Heart right ventricle (tissue), 16 donors: Measurements from ENCODE around the gene SHKBP1. TPM values are rescaled to one million over a fixed set of nuclear protein-coding genes. Genes with fewer than 3 reads are reported as not detected.

ENCODE experiments used
- ATAC-seq, 8 donors: fragments of 200-7000 bp; cut with Tn5 transposase; one replicate each; pipeline ENCODE4 v1.9.1; 2020; ENCODE audit warnings: mild to moderate bottlenecking in 8 of 8, moderate library complexity in 8 of 8, moderate number of reproducible peaks in 1 of 8
- DNase-seq, 2 donors: peaks; one replicate each; pipeline ENCODE4 v3.0.0-alpha.2; 2020
- H3K27ac ChIP-seq, 10 donors: fragments of 200-600 bp; sonication (generic) in 2 of 10; one replicate each; pipeline versions ENCODE4 v1.5.0 to v1.8.0; 2020 to 2022; ENCODE audit warnings: mild to moderate bottlenecking in 3 of 10
- H3K27me3 ChIP-seq, 7 donors: fragments of 200-600 bp; one replicate each; pipeline ENCODE4 v1.8.0; 2021 to 2022; ENCODE audit warnings: mild to moderate bottlenecking in 2 of 7
- H3K36me3 ChIP-seq, 9 donors: fragments of 200-600 bp; sonication (generic) in 1 of 9; one replicate each; pipeline versions ENCODE4 v1.5.0 to v1.8.0; 2020 to 2022; ENCODE audit warnings: mild to moderate bottlenecking in 2 of 9
- H3K4me1 ChIP-seq, 9 donors: fragments of 200-600 bp; sonication (generic) in 1 of 9; one replicate each; pipeline versions ENCODE4 v1.5.0 to v1.8.0; 2020 to 2022; ENCODE audit warnings: mild to moderate bottlenecking in 4 of 9
- H3K4me3 ChIP-seq, 10 donors: fragments of 200-600 bp; sonication (generic) in 2 of 10; one replicate each; pipeline versions ENCODE4 v1.5.0 to v1.8.0; 2020 to 2022; ENCODE audit warnings: mild to moderate bottlenecking in 7 of 10, moderate library complexity in 2 of 10
- H3K9me3 ChIP-seq, 11 donors: fragments of 200-600 bp in 10 of 11; sonication (generic) in 2 of 11; one replicate each; pipeline versions ENCODE4 v1.5.0 to v1.8.0; 2013 to 2022; ENCODE audit warnings: mild to moderate bottlenecking in 2 of 11, control low read depth in 1 of 11, moderate library complexity in 1 of 11
- WGBS, 2 donors: extraction: QIAGEN DNeasy Blood & Tissue Kit; methylation state at CpG; one replicate each; pipeline ENCODE4 v1.1.7; 2013; ENCODE audit warnings: inconsistent platforms in 1 of 2; 5-methylcytosine and 5-hydroxymethylcytosine counted together
- intact Hi-C, 10 donors: fragments of 100-400 bp; cut with DNase I; formaldehyde crosslinking; loops; one replicate each; pipeline versions ENCODE4 v1.11.1 to v1.14.2; 2022
- polyA plus RNA-seq, 2 donors: library from polyadenylated mRNA; stranded (reverse); fragments of 200-250 nt; gene quantifications; one replicate each; pipeline ENCODE4 v1.2.3, GENCODE V29; 2013
- total RNA-seq, 10 donors: library from RNA; stranded (reverse); fragmentation: NEBNext Ultra II Directional in 3 of 10; extraction: Animal tissue kit (Norgen Biotek cat#: 25700) in 3 of 10; gene quantifications; one replicate each; pipeline versions ENCODE4 v1.2.1 to v1.2.4, GENCODE V29; 2021 to 2023
- TF ChIP-seq, protein P1 (sequence below), 9 donors: fragments of 200-600 bp; sonication (generic) in 2 of 9; IDR thresholded peaks; one replicate each; pipeline versions ENCODE4 v1.5.0 to v1.8.0; 2021 to 2022; ENCODE audit warnings: antibody characterized with exemption in 9 of 9, mild to moderate bottlenecking in 5 of 9, moderate library complexity in 1 of 9
- donor health status: Arrhythmogenic right ventricular cardiomyopathy.
- donor health status: ischemic (EF 13 %, LVEDD 7.1; RV severe dilation, severe dysfunction).
- donor health status: healthy with polysubstance abuse.
- donor health status: DM: no; HTN: yes; CAD: no.
- donor health status: DM: no; HTN: no; CAD: no.
- donor health status: ischemic (EF 25% LVEDD 6.9; RV normal size, moderate dysfunction).
- donor health status: ischemic (EF 25% LVEDD 5.7; RV mildly dilated, moderate dysfunction).
- donor health status: healthy.
- donor health status: DM: yes; HTN: yes; CAD: no.
- donor health status: Ischemic cardiomyopathy.
- donor health status: ischemic (EF 35%, LVEDD 5.7; RV mildly dilated, moderate dysfunction).
- donor health status: nonischemic (EF 11% LVEDD 7.7; RV severe dilation, severe dysfunction).
- donor health status: DM: yes; HTN: yes; CAD: no.
- donor health status: PGD.
- donor health status: ischemic (EF 29% LVEDD 5.4; RV normal size, mild dysfunction).
- donor health status: nonischemic (EF 23%, LVEDD 6.1; RV moderate dilation, normal function).

The SHKBP1 gene
- total and polyA plus RNA-seq, 12 donors: 12.0 to 43.1 (median 16.4) TPM

DNA sequence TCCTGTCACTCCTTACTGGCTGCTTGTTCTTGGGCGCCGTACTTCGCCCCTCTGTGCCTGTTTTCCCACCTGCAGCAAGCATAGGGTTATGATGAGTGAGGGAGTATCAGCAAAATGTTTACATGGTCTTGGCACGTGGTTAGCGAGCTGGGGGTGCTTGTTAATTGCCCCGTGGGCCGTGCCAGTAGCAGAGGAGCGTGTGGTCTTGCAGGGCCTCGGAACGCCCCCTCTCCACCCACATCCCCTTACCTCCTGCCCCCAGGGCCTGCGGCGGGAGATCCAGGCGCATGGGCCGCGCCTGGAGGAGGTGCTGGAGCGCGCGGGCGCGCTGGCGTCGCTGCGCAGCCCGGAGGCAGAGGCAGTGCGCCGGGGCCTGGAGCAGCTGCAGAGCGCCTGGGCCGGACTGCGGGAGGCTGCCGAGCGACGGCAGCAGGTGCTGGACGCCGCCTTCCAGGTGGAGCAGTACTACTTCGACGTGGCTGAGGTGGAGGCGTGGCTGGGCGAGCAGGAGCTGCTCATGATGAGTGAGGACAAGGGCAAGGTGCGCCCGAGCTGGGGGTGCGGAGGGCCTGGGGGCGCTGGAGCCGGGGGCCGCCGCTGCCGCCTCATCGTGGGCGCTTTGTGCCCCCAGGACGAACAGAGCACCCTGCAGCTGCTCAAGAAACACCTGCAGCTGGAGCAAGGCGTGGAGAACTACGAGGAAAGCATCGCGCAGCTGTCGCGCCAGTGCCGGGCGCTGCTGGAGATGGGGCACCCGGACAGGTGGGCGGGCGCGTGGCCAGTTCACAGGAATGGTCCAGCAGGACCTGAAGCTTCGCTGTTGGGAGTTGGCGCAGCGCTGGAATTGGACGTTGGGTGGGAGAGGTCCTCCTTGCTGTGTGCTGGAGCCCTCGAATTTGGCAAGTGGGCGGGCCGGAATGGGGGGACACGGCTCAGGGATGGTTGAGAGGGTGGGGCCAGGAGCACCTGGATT, 22.5 kb upstream of the SHKBP1 start:
- Histone ChIP-seq H3K9me3 (no peaks in the 10 kb centered on the region), H3K27ac (no peak overlapping the region), H3K4me3 (no peak overlapping the region), H3K27me3 (peaks cover 0 to 55% (median 44%) of the 10 kb centered on the region in 7 donors), H3K36me3 (no peaks in the 10 kb centered on the region), H3K4me1 (peaks cover 0 to 3% (median 0%) of the 10 kb centered on the region in 9 donors)
- WGBS, 2 donors: 20 to 28% methylated on average over 67 to 69 of the region's 69 CpGs
- no peak for DNase-seq
- intact Hi-C loops: no loop called here
- ATAC-seq: no peak
- TF ChIP-seq, protein P1, sequence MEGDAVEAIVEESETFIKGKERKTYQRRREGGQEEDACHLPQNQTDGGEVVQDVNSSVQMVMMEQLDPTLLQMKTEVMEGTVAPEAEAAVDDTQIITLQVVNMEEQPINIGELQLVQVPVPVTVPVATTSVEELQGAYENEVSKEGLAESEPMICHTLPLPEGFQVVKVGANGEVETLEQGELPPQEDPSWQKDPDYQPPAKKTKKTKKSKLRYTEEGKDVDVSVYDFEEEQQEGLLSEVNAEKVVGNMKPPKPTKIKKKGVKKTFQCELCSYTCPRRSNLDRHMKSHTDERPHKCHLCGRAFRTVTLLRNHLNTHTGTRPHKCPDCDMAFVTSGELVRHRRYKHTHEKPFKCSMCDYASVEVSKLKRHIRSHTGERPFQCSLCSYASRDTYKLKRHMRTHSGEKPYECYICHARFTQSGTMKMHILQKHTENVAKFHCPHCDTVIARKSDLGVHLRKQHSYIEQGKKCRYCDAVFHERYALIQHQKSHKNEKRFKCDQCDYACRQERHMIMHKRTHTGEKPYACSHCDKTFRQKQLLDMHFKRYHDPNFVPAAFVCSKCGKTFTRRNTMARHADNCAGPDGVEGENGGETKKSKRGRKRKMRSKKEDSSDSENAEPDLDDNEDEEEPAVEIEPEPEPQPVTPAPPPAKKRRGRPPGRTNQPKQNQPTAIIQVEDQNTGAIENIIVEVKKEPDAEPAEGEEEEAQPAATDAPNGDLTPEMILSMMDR (IDR thresholded peaks at IDR 0.05): no peak

DNA sequence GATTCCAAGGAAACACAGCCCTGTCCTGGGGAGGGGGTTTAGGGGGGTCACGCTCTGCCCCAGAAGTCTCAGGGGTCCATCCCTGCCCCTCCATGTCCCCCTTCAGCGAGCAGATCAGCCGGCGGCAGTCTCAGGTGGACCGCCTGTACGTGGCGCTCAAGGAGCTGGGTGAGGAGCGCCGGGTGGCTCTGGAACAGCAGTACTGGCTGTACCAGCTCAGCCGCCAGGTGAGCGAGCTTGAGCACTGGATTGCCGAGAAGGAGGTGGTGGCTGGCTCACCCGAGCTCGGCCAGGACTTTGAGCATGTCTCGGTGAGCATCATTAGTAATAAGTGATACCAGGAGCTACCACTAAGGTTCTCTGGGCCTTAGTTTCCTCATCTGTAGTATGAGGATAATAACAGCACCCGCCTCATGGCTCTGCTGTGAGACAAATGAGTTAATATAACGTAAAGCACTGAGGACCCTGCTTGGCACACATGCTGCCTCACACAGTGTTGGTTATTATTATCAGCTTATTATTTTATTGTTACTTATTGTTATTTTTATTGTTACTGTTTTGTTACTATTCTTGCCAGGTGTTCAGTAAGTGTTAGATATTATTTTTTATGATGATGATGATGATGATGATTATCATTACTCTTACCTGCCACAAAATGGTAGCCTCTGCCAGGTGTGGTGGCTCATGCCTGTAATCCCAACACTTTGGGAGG, 20.5 kb upstream of the SHKBP1 start:
- DNase-seq (no peak), ATAC-seq (no peak)
- TF ChIP-seq, protein P1 (IDR thresholded peaks at IDR 0.05): no peak
- H3K9me3 ChIP-seq: no peaks in the 10 kb centered on the region
- H3K27ac ChIP-seq: no peak overlapping the region
- WGBS, 2 donors: 81 to 83% methylated on average over 17 of the region's 17 CpGs
- H3K4me1 ChIP-seq: no peaks in the 10 kb centered on the region
- no peaks in the 10 kb centered on the region for H3K36me3 ChIP-seq
- H3K27me3 ChIP-seq: peaks cover 0 to 55% (median 33%) of the 10 kb centered on the region in 7 donors
- H3K4me3 ChIP-seq: no peak overlapping the region
- intact Hi-C loops: loop anchor here in 1 of 10 donors (5.0 kb wide), 1 partner anchor 41 kb away; no protein-coding TSS in a partner anchor

DNA sequence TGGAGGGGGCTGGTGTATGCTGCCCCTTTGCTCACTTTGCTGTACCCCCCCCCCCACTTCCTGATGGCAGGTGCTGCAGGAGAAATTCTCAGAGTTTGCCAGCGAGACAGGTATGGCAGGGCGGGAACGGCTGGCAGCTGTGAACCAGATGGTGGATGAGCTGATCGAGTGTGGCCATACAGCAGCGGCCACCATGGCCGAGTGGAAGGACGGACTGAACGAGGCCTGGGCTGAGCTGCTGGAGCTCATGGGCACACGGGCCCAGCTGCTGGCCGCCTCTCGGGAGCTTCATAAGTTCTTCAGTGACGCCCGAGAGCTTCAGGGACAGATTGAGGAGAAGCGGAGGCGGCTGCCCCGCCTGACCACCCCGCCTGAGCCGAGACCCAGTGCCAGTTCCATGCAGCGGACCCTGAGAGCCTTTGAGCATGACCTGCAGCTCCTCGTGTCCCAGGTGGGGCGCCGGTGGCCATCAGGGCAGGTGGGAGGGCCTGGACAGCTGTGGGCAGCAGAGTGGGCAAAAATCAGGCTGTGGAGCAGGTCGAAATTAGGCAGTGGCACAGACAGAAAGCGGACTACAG, 19.6 kb upstream of the SHKBP1 start:
- intact Hi-C loops: loop anchor here in 1 of 10 donors (5.0 kb wide), 1 partner anchor 40 kb away; no protein-coding TSS in a partner anchor
- no peak for ATAC-seq
- no peaks in the 10 kb centered on the region for H3K9me3 ChIP-seq
- H3K27ac ChIP-seq: no peak overlapping the region
- no peak overlapping the region for H3K4me3 ChIP-seq
- no peak for DNase-seq
- peaks cover 0 to 51% (median 41%) of the 10 kb centered on the region in 7 donors for H3K27me3 ChIP-seq
- no peaks in the 10 kb centered on the region for H3K4me1 ChIP-seq
- WGBS, 2 donors: 83 to 87% methylated on average over 24 of the region's 24 CpGs
- TF ChIP-seq, protein P1 (IDR thresholded peaks at IDR 0.05): no peak
- H3K36me3 ChIP-seq: no peaks in the 10 kb centered on the region

DNA sequence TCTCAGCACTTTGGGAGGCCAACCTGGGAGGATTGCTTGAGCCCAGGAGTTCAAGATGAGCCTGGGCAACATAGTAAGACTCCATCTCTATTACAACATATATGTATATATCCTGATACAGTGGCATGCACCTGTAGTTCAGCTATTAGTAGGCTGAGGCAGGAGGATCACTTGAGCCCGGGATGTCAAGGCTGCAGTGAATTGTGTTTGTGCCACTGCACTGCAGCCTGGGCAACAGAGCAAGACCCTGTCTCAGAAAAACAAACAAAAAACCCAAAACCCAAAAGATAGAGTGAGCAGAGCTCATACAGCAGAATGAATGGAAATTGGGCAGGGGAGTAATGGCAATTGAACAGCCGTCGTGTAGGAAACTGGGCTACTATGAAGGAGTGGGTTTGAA, 17.3 kb upstream of the SHKBP1 start:
- Histone ChIP-seq H3K27ac (no peak overlapping the region), H3K27me3 (peaks cover 0 to 36% (median 24%) of the 10 kb centered on the region in 7 donors), H3K36me3 (no peaks in the 10 kb centered on the region), H3K4me3 (no peak overlapping the region), H3K9me3 (no peaks in the 10 kb centered on the region), H3K4me1 (no peaks in the 10 kb centered on the region)
- no peak for ATAC-seq
- WGBS, 2 donors: 76 to 94% methylated on average over 3 of the region's 3 CpGs
- TF ChIP-seq, protein P1 (IDR thresholded peaks at IDR 0.05): no peak
- intact Hi-C loops: loop anchor here in 1 of 10 donors (5.0 kb wide), 1 partner anchor 38 kb away; no protein-coding TSS in a partner anchor
- DNase-seq: no peak
